SU-DHL-6 (cell line): ENCODE results near the gene ABHD4.

Experiments used
- H2AFZ ChIP-seq: fragments of 200-600 bp; sonication (generic); 2 replicates; pipeline ENCODE4 v1.6.1; 2014; ENCODE audit warnings: low read depth, mild to moderate bottlenecking, moderate library complexity, mixed read lengths, antibody characterized with exemption, low read length; ENCODE audit not compliant: severe bottlenecking
- H3F3A ChIP-seq: fragments of 200-600 bp; shearing (Covaris generic); 2 replicates; pipeline ENCODE4 v1.6.0; 2016; ENCODE audit warnings: antibody characterized with exemption, mild to moderate bottlenecking; ENCODE audit not compliant: insufficient read depth
- H3K27ac ChIP-seq: fragments of 200-600 bp; sonication (generic); 2 replicates; pipeline ENCODE4 v1.5.1; 2016; ENCODE audit warnings: low read depth, mild to moderate bottlenecking, low read length, moderate library complexity, mixed read lengths
- H3K27me3 ChIP-seq: fragments of 200-600 bp; sonication (generic), shearing (Covaris generic); 2 replicates; pipeline ENCODE4 v1.6.0; 2014; ENCODE audit warnings: mild to moderate bottlenecking, low read length
- H3K36me3 ChIP-seq: fragments of 200-600 bp; sonication (generic); 2 replicates; pipeline ENCODE4 v1.6.1; 2014; ENCODE audit warnings: mild to moderate bottlenecking, low read length, mixed read lengths
- H3K4me2 ChIP-seq: fragments of 300-600, 200-600 bp; shearing (Covaris generic), sonication (generic); 2 replicates; pipeline ENCODE4 v1.6.0; 2014; ENCODE audit warnings: low read length, low read depth, mild to moderate bottlenecking; ENCODE audit not compliant: poor library complexity, severe bottlenecking
- H3K4me3 ChIP-seq: fragments of 200-600 bp; sonication (generic); 2 replicates; pipeline ENCODE4 v1.5.1; 2014; ENCODE audit warnings: antibody characterized with exemption, low read length, mild to moderate bottlenecking, mixed read lengths; ENCODE audit not compliant: insufficient read depth, poor library complexity, severe bottlenecking
- H3K79me2 ChIP-seq: fragments of 200-600 bp; sonication (generic); 2 replicates; pipeline ENCODE4 v1.6.1; 2014; ENCODE audit warnings: mild to moderate bottlenecking, low read length, moderate library complexity; ENCODE audit not compliant: insufficient read depth
- H3K9ac ChIP-seq: fragments of 200-600 bp; sonication (generic); 2 replicates; pipeline ENCODE4 v1.7.0; 2014; ENCODE audit warnings: mild to moderate bottlenecking, low read length
- H3K9me2 ChIP-seq: fragments of 200-600 bp; sonication (generic); replicated peaks from 2 replicates; pipeline ENCODE4 v1.6.1; 2014; ENCODE audit warnings: low read length; ENCODE audit not compliant: insufficient read depth
- H3K9me3 ChIP-seq: fragments of 200-600 bp; sonication (generic); 2 replicates; pipeline ENCODE4 v1.6.1; 2014; ENCODE audit warnings: low read length, mixed read lengths; ENCODE audit not compliant: insufficient read depth
- H4K20me1 ChIP-seq: fragments of 200-600 bp; sonication (generic); 2 replicates; pipeline ENCODE4 v1.6.1; 2014; ENCODE audit warnings: low read depth, mild to moderate bottlenecking, antibody characterized with exemption, low read length, moderate library complexity, mixed read lengths
- CTCF ChIP-seq: fragments of 200-600 bp; sonication (generic); IDR thresholded peaks from one replicate; pipeline ENCODE4 v1.5.1; 2017; ENCODE audit warnings: antibody characterized with exemption, mild to moderate bottlenecking, low read length, moderate library complexity; ENCODE audit not compliant: insufficient read depth, poor library complexity, severe bottlenecking
- EZH2phosphoT487 ChIP-seq: fragments of 200-600 bp; sonication (generic), shearing (Covaris generic); conservative IDR thresholded peaks from 2 replicates; pipeline ENCODE4 v1.6.1; 2018; ENCODE audit warnings: mild to moderate bottlenecking, antibody characterized with exemption, low read length, moderate library complexity, mixed read lengths

ABHD4 gene

GRCh38 chr14:22594156-22594716 is 3.9 kb upstream of the ABHD4 start:
- Histone ChIP-seq H3K9ac (no peak overlapping the region), H3K27ac (no peak overlapping the region), H3K9me2 (no peaks in the 10 kb centered on the region), H3F3A (no peaks in the 10 kb centered on the region), H4K20me1 (no peaks in the 10 kb centered on the region), H3K27me3 (no peaks in the 10 kb centered on the region), H3K4me3 (no peak overlapping the region), H3K4me2 (no peak overlapping the region), H3K79me2 (no peaks in the 10 kb centered on the region), H3K36me3 (no peaks in the 10 kb centered on the region), H2AFZ (no peak overlapping the region), H3K9me3 (no peaks in the 10 kb centered on the region)
- TF ChIP-seq CTCF (no peak), EZH2phosphoT487 (no peak)

- no peak overlapping the region for H3K4me2 ChIP-seq
- no peak overlapping the region for H2AFZ ChIP-seq
Measured at GRCh38 chr14:22596354-22596879, 1.7 kb upstream of the ABHD4 start.

GRCh38 chr14:22597265-22597664 is 835 bp upstream of the ABHD4 start:
- no peak for TF ChIP-seq CTCF
- no peak for TF ChIP-seq EZH2phosphoT487
- Histone ChIP-seq H4K20me1 (no peaks in the 10 kb centered on the region), H3F3A (no peaks in the 10 kb centered on the region), H3K4me3 (no peak overlapping the region), H3K27me3 (no peaks in the 10 kb centered on the region), H3K9me2 (no peaks in the 10 kb centered on the region), H3K27ac (no peak overlapping the region), H3K4me2 (peak overlapping the region; percentile 90), H3K9ac (no peak overlapping the region), H3K36me3 (no peaks in the 10 kb centered on the region), H3K9me3 (no peaks in the 10 kb centered on the region), H2AFZ (no peak overlapping the region), H3K79me2 (no peaks in the 10 kb centered on the region)

More at GRCh38 chr14:22596354-22596879, 1.7 kb upstream of the ABHD4 start:
- Histone ChIP-seq H3K79me2 (no peaks in the 10 kb centered on the region), H4K20me1 (no peaks in the 10 kb centered on the region), H3K4me3 (no peak overlapping the region), H3K9me3 (no peaks in the 10 kb centered on the region), H3K36me3 (no peaks in the 10 kb centered on the region), H3K9me2 (no peaks in the 10 kb centered on the region), H3F3A (no peaks in the 10 kb centered on the region), H3K27ac (no peak overlapping the region), H3K27me3 (no peaks in the 10 kb centered on the region), H3K9ac (no peak overlapping the region)
- TF ChIP-seq CTCF, result no peak
- no peak for TF ChIP-seq EZH2phosphoT487
